Raji (cell line): ENCODE measurements around the gene CKMT2.

ENCODE experiments used
- POLR2A ChIP-seq: IDR thresholded peaks from 2 replicates; pipeline ENCODE4 v1.6.1; 2011; ENCODE audit warnings: low read depth, low read length, control low read depth; ENCODE audit not compliant: insufficient read depth

CKMT2 gene

DNA sequence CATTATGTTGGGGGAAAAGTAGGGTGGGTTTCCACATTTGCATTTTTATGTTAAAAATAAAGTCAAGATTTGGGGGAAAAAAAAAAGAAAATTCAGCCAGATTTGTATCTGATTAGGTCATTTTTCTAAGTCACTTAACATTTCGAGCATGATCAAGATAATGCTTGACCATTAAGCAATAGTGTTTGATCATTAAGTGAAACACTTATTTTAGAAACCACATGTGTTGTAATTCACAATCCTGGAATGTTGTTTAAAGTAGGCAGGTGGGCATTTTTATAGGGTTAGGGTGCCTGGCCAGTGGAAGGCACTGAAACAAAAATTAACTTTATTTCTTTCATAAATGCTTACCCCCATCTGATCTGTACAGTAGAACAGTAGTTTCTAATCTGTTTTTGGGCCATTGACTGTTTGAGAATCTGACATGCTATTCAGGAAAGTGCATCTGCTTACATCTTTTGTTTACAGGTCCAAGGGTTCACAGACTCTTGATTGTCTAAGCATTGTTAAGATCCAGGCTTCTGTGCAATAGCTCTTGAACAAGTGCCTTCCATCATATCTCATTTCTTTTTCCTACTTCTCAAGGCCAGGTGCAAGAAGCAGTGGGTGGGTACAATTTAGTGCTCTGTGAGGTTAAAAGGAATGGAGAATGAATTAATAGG, 77.4 kb downstream of the CKMT2 start:
- TF ChIP-seq POLR2A, result no peak

DNA sequence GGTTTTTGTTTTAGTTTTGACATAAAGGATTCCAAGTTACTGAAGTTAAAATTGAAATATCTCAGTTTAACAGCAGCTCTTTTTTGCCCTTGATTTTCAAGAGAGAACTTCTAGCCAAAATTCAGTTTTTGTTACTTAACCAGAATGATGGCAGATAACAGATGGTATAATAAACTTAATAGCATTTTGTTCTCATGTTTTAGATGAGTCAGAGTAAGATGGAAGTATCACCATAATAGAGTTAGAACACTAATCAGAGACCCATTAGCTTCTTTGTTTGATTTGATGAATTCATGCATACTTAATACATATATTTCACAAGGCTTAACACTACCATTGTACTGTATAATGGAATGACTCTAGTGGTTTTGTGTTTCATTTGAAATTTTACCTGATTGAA, 80.2 kb downstream of the CKMT2 start:
- no peak for TF ChIP-seq POLR2A

DNA sequence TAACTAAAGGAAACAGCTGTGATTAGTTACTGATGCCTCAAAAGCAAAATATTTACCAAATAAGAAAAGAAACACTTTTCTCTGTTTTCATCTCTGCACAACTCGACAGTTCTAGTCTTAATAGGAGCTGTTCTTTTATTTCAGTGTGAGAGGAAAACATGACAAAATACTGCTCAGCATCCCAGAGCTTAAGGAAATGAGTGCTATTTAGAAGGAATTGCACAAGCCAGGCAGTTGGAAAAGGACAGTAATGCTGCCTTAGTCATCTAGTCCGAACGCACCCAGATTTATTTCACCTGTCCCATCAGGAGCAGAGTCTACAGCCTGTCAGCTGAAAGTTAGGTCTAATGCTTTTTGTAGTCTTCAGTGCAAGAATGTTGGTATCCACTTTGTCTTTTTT, 80.6 kb downstream of the CKMT2 start:
- no peak for TF ChIP-seq POLR2A

DNA sequence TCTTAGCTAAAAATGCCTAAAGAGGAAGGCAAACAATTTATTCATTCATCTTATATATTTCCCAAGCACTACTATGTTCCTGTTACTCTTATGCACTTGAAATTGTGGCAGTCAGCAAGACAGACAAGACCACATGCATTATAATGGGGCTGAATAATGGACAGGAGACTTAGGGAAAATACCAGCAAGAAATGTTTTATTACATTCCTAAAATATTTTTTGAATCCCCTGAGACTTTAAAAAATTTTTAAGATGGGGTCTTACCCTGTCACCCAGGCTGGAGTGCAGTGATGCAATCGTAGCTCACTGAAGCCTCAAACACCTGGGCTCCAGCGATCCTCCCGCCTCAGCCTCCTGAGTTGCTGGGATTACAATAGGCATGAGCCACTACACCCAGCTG, 81.5 kb downstream of the CKMT2 start:
- TF ChIP-seq POLR2A, result no peak

DNA sequence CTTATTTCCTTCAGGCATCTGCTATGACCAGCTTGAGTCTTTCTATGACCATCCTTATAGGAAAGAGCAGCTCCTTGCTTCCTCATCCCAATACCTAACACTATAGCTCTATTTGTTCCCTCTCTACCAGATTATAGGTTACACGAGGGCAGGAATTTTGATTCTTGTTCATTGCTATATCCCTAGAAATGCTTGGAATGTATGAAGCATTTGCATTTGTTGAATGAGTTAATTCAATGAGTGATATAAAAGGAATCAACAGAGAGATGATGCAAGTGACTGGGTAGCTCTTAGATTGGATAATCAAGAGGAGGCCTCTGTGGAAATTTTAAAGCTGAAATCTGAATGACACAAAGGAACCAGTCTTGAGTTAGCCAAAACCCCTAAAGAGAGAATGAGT, 82.2 kb downstream of the CKMT2 start:
- TF ChIP-seq POLR2A, result no peak

DNA sequence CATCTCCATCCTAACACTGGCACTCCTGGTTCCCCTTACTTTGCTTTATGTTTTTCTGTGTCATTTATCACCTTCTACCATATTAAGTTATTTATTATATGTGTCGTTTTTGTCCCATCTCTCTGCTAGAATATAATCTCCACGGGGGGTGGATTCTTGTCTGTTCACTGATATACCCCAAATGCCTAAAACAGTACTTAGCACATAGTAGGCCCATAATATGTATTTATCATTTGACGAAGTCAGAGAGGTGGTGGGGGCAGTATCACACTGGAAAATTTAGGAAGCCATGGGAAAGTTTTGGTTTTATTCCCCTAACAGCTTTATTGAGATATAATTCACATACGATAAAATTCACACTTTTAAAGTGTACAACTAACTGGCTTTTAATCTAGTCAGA, 82.7 kb downstream of the CKMT2 start:
- TF ChIP-seq POLR2A, result no peak
